A673 (cell line): ENCODE results near the gene GRIA1. TPM values are rescaled to one million over a fixed set of nuclear protein-coding genes. Genes with fewer than 3 reads are reported as not detected.
"Not testable (repeated sequence)": the region's sequence is repeated elsewhere in the genome, so short reads cannot be mapped to it uniquely, and the experiment has no call there.

Experiments
- BruUV-seq: library from RNA; stranded (reverse); fragments of 400-500 nt; replicated peaks from 2 replicates; lab custom pipeline; 2021; lab: Mats Ljungman, UMichigan
- CTCF ChIA-PET: fragments of 300-600 bp; sonication (Branson Sonifier 250); formaldehyde crosslinking; loops from one replicate; lab custom pipeline; 2022; ENCODE audit warnings: antibody characterized with exemption; lab: Charles Lee
- POLR2A ChIA-PET: fragments of 300-600 bp; sonication (Branson Sonifier 250); formaldehyde crosslinking; loops from one replicate; lab custom pipeline; 2022; ENCODE audit warnings: antibody characterized with exemption; ENCODE audit not compliant: low non-redundant PET; lab: Charles Lee
- DNase-seq: peaks from one replicate; pipeline ENCODE4 v3.0.0-alpha.2; 2015; ENCODE audit warnings: low spot score
- H3K27ac ChIP-seq: fragments of 200-600 bp; sonication (generic); 2 replicates; pipeline ENCODE4 v1.5.1; 2016; ENCODE audit warnings: mixed run types, low read depth, mild to moderate bottlenecking, mixed read lengths, antibody characterized with exemption, low read length; ENCODE audit not compliant: poor library complexity, severe bottlenecking
- H3K27me3 ChIP-seq: fragments of 200-600 bp; sonication (generic); replicated peaks from 2 replicates; pipeline ENCODE4 v1.6.1; 2017; ENCODE audit warnings: mixed run types, low read depth, mild to moderate bottlenecking, mixed read lengths, antibody characterized with exemption, low read length; ENCODE audit not compliant: insufficient read depth, poor library complexity
- H3K36me3 ChIP-seq: fragments of 200-600 bp; sonication (generic); 2 replicates; pipeline ENCODE4 v1.6.1; 2016; ENCODE audit warnings: mixed run types, mild to moderate bottlenecking, mixed read lengths, antibody characterized with exemption, low read length; ENCODE audit not compliant: insufficient read depth, poor library complexity, severe bottlenecking
- H3K4me1 ChIP-seq: fragments of 200-600 bp; sonication (generic); 2 replicates; pipeline ENCODE4 v1.6.1; 2017; ENCODE audit warnings: mixed run types, mild to moderate bottlenecking, mixed read lengths, antibody characterized with exemption, low read length; ENCODE audit not compliant: insufficient read depth, poor library complexity, severe bottlenecking
- H3K4me3 ChIP-seq: fragments of 200-600 bp; sonication (generic); 2 replicates; pipeline ENCODE4 v1.5.1; 2016; ENCODE audit warnings: low read depth, mixed run types, mild to moderate bottlenecking, mixed read lengths, low read length; ENCODE audit not compliant: poor library complexity, severe bottlenecking
- H3K9me3 ChIP-seq: fragments of 200-600 bp; sonication (generic); 2 replicates; pipeline ENCODE4 v1.6.1; 2016; ENCODE audit warnings: mixed run types, low read depth, mild to moderate bottlenecking, mixed read lengths, antibody characterized with exemption, low read length; ENCODE audit not compliant: poor library complexity, severe bottlenecking
- EZH2 ChIP-seq: fragments of 200-600 bp; sonication (generic); IDR thresholded peaks from 2 replicates; pipeline ENCODE4 v1.6.1; 2017; ENCODE audit warnings: borderline replicate concordance, low read depth, mild to moderate bottlenecking, mixed read lengths, antibody characterized with exemption, low read length; ENCODE audit not compliant: poor library complexity, severe bottlenecking
- intact Hi-C: fragments of 100-400 bp; cut with micrococcal nuclease; formaldehyde crosslinking; loops from one replicate; pipeline ENCODE4 v1.10.0; 2022; ENCODE audit not compliant: unreplicated experiment
- total RNA-seq: library from RNA; stranded (reverse); gene quantifications from 2 replicates; pipeline ENCODE4 v1.2.3, GENCODE V29; 2021
- TF ChIP-seq, protein P1 (sequence below): fragments of 300-800, 200-600 bp; sonication (generic); conservative IDR thresholded peaks from 2 replicates; pipeline ENCODE4 v1.5.1; 2017; ENCODE audit warnings: low read depth, mild to moderate bottlenecking, antibody characterized with exemption, low read length, moderate library complexity, mixed read lengths

The GRIA1 gene
- total RNA-seq, 1 experiment from 2014 or later, result 0.69 TPM

DNA sequence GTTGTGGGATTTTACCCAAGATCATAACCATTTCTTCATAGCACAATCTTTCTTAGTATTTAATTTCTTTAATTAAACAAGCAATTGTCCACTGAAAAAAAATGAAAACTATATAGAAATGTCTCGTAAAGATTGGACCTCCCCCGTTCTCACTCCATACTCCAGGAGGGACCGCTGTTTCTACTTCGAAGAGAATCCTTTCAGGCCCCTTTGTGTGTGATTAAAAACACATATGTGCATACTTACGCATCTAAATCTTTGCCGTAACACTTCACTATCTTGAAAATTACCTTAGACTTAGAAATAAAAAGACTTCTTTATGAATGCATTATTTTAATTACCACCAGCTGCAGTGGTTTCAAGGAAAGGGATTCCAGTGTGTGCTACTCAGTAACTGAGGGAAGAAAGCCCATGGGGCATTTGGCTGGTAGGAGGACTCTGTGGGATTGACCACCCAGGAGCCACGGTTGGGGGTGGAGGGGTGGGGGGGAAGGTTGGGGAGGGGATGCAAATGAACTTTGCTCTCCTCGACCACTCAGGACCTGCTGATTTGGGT lies 339.1 kb downstream of the GRIA1 start:
- ChIA-PET CTCF (no interaction called here), POLR2A (no interaction called here)
- Histone ChIP-seq H3K9me3 (no peaks in the 10 kb centered on the region), H3K27ac (no peak overlapping the region), H3K4me3 (no peak overlapping the region), H3K36me3 (no peaks in the 10 kb centered on the region), H3K27me3 (no peaks in the 10 kb centered on the region), H3K4me1 (no peaks in the 10 kb centered on the region)
- no peak for DNase-seq
- intact Hi-C loops, result no loop called here
- TF ChIP-seq, protein P1, sequence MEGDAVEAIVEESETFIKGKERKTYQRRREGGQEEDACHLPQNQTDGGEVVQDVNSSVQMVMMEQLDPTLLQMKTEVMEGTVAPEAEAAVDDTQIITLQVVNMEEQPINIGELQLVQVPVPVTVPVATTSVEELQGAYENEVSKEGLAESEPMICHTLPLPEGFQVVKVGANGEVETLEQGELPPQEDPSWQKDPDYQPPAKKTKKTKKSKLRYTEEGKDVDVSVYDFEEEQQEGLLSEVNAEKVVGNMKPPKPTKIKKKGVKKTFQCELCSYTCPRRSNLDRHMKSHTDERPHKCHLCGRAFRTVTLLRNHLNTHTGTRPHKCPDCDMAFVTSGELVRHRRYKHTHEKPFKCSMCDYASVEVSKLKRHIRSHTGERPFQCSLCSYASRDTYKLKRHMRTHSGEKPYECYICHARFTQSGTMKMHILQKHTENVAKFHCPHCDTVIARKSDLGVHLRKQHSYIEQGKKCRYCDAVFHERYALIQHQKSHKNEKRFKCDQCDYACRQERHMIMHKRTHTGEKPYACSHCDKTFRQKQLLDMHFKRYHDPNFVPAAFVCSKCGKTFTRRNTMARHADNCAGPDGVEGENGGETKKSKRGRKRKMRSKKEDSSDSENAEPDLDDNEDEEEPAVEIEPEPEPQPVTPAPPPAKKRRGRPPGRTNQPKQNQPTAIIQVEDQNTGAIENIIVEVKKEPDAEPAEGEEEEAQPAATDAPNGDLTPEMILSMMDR, result no peak
- TF ChIP-seq EZH2, result no peak
- no TSS peak for BruUV-seq

DNA sequence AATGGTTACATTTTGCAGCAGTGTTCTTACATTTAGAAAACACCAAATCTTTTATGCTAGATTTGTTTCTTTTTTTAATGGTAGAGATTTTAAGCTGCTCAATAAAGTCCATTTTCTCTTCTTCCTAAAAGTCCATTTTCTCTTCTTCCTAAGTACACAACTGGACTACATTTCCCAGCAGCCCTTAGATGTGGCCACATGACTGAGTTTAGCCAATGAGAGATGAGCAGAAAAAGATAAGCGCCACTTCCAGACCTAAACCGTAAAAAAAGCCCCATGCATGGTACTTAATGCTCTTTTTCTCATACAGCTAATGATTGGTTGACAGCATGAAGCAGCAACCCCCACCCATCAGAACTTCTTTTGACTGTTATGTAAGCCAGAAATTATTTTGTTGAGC lies 341.5 kb downstream of the GRIA1 start:
- CTCF ChIA-PET, result no interaction called here
- Histone ChIP-seq H3K27ac (no peak overlapping the region), H3K27me3 (no peaks in the 10 kb centered on the region), H3K9me3 (no peaks in the 10 kb centered on the region), H3K36me3 (no peaks in the 10 kb centered on the region), H3K4me1 (no peaks in the 10 kb centered on the region), H3K4me3 (no peak overlapping the region)
- TF ChIP-seq, protein P1, result no peak
- no peak for TF ChIP-seq EZH2
- intact Hi-C loops, result no loop called here
- DNase-seq, result peak; percentile 54
- no TSS peak for BruUV-seq
- POLR2A ChIA-PET, result no interaction called here

DNA sequence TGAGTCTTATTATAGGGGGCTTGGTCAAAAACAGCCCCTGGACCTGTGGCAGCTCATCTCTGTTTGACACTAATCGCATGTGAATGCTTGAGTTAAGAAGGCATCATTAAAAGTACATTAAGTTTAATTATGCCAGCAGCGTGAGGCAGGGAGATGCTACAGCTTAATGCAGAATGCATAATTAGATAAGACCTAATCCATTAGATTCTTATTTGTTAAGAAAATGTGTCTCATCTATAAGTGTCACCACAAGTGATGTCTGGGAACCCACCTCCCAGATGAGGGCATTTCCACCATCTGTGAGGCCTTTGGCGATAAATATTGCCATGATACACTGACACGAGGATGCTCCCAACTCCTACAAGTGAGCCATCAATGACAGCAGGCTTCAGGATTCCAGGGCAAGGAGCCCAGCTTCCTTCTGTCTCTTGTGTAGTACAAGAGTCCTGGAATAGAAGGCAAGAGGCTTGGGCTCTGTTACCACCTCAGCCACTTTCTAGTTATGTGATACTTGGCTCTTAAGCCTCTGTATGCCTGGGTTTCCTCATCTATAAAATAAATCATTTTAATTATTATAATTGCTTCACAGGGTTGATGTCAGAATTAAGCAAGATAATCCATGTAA lies 345.5 kb downstream of the GRIA1 start:
- no peaks in the 10 kb centered on the region for H3K27me3 ChIP-seq
- no peaks in the 10 kb centered on the region for H3K36me3 ChIP-seq
- H3K9me3 ChIP-seq, result no peaks in the 10 kb centered on the region
- H3K4me1 ChIP-seq, result no peaks in the 10 kb centered on the region
- TF ChIP-seq EZH2, result no peak
- TF ChIP-seq, protein P1, result no peak
- no TSS peak for BruUV-seq
- POLR2A ChIA-PET, result no interaction called here
- intact Hi-C loops, result no loop called here
- H3K27ac ChIP-seq, result no peak overlapping the region
- CTCF ChIA-PET, result no interaction called here
- DNase-seq, result no peak
- no peak overlapping the region for H3K4me3 ChIP-seq

DNA sequence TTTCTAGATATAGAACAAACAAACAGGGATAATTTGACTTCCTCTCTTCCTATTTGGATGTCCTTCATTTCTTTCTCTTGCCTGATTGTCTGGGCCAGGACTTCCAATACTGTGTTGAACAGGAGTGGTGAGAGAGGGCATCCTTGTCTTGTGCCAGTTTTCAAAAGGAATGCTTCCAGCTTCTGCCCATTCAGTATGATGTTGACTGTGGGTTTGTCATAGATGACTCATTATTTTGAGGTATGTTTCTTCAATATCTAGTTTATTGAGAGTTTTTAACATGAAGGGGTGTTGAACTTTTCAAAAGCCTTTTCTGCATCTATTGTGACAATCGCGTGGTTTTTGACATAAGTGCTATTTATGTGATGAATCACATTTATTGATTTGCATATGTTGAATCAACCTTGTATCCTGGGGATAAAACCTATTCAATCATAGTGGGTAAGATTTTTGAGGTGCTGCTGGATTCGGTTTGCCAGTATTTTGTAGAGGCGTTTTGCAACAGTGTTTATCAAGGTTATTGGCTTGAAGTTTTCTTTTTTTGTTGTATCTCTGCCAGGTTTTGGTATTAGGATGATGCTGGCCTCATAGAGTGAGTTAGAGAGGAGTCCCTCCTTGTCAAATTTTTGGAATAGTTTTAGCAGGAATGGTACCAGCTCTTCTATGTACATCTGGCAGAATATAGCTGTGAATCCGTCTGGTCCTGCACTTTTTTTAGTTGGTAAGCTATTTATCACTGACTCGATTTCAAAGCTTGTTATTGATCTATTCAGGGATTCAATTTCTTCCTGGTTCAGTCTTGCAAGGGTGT lies 359.0 kb downstream of the GRIA1 start:
- H3K27me3 ChIP-seq, H3K4me1 ChIP-seq, intact Hi-C loops, H3K36me3 ChIP-seq, POLR2A ChIA-PET, H3K4me3 ChIP-seq, H3K27ac ChIP-seq, BruUV-seq, H3K9me3 ChIP-seq, CTCF ChIA-PET, DNase-seq: not testable (repeated sequence)
